H1 (cell line): ENCODE data around the gene ATP2C1.

Experiments used
- RAD21 ChIP-seq, 2 experiments: IDR thresholded peaks in 1 of 2; conservative IDR thresholded peaks in 1 of 2; 2 replicates each; pipeline ENCODE4 v1.6.1; 2011; ENCODE audit warnings: low read depth in 2 of 2, low read length in 2 of 2, improper control_type of control experiment in 1 of 2, inconsistent platforms in 1 of 2, mild to moderate bottlenecking in 1 of 2, moderate library complexity in 1 of 2
- TF ChIP-seq, protein P1 (sequence below), 3 experiments: IDR thresholded peaks; 1 replicate in 2 of 3; 2 replicates in 1 of 3; pipeline versions ENCODE4 v1.5.1 to v1.6.1; 2011; ENCODE audit warnings: low read length in 3 of 3, mild to moderate bottlenecking in 3 of 3, inconsistent platforms in 2 of 3, low read depth in 1 of 3, moderate library complexity in 1 of 3; ENCODE audit not compliant: insufficient read depth in 1 of 3; ENCODE audit errors: control extremely low read depth in 1 of 3
- TF ChIP-seq, protein P2 (sequence below): IDR thresholded peaks from 2 replicates; pipeline ENCODE4 v1.6.1; 2012; ENCODE audit warnings: inconsistent platforms

DNA sequence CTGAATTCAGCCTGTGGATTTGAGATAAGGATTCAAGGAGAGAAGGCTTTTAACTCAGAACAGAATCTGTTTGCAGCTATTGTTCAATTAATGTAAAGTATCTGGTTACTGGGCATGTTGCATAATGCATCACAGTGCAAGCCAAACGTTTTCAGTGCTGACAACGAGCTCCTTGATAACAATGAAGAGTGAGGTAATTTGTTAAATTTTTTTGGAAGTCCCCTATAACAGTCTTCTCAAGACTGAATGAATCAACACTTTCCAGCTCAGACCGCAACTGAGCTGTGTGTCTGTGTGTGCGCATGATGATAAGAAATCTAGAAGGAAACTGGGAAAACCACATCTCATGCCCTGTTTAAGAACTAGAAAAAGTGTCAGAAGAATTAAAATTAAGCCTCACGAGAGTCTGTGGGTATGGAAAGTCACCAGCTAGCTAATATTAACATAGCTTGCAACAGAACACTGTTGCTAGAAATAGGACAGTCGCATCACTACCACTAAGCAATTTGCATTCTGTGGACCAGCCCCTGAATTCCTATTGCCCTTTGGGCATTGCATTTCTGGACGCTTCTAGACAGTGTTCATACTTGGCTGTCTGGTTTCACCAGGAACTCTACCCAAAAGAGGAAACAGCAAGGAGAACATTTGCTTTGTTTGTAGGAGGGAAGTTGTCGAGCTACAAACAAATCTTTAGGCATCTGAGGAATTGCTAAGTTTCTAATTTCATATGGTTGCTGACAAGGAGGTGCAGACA lies 43.7 kb upstream of the ATP2C1 start:
- TF ChIP-seq, protein P1, sequence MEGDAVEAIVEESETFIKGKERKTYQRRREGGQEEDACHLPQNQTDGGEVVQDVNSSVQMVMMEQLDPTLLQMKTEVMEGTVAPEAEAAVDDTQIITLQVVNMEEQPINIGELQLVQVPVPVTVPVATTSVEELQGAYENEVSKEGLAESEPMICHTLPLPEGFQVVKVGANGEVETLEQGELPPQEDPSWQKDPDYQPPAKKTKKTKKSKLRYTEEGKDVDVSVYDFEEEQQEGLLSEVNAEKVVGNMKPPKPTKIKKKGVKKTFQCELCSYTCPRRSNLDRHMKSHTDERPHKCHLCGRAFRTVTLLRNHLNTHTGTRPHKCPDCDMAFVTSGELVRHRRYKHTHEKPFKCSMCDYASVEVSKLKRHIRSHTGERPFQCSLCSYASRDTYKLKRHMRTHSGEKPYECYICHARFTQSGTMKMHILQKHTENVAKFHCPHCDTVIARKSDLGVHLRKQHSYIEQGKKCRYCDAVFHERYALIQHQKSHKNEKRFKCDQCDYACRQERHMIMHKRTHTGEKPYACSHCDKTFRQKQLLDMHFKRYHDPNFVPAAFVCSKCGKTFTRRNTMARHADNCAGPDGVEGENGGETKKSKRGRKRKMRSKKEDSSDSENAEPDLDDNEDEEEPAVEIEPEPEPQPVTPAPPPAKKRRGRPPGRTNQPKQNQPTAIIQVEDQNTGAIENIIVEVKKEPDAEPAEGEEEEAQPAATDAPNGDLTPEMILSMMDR (IDR thresholded peaks at IDR 0.05; ENCODE audit: control extremely low read depth in 1 of 3, insufficient read depth in 1 of 3, low read depth in 1 of 3, low read length in 3 of 3), result no peak
- TF ChIP-seq, protein P2, sequence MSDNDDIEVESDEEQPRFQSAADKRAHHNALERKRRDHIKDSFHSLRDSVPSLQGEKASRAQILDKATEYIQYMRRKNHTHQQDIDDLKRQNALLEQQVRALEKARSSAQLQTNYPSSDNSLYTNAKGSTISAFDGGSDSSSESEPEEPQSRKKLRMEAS, result no peak
- no peak for TF ChIP-seq RAD21 (IDR thresholded peaks at IDR 0.05 in 1 of 2, conservative IDR thresholded peaks at IDR 0.05 in 1 of 2; ENCODE audit: low read depth in 2 of 2, low read length in 2 of 2)
